Right hindlimb (tissue), 1 donor: ENCODE measurements around the gene WAPL.
"Not testable (repeated sequence)": the region's sequence is repeated elsewhere in the genome, so short reads cannot be mapped to it uniquely, and the experiment has no call there.

Experiments used
- DNase-seq: peaks from one replicate; pipeline ENCODE4 v3.0.0-alpha.2; 2018

WAPL gene

GRCh38 chr10:86411281-86411841 is 110.2 kb downstream of the WAPL start:
- peak; percentile 24 for DNase-seq

- DNase-seq: no peak
These were observed 111.0 kb downstream of the WAPL start for GRCh38 chr10:86410542-86411124.

DNA sequence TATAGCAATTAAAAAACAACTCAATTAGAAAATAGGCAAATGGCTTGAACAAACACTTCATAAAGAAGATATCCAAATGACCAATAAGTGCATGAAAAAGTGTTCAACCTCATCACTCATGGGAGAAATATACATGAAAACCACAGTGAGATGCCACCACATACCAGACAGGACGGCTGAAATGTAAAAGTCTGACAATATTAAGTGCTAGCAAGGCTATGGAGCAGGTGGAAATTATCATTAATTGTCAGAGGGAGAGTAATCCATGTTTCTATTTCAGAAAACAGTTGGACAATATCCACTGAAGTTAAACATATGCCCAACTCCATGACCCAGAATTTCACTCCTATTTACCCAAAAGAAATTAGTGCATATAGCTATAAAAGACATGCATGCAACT is 112.4 kb downstream of the WAPL start:
- DNase-seq: no peak

DNA sequence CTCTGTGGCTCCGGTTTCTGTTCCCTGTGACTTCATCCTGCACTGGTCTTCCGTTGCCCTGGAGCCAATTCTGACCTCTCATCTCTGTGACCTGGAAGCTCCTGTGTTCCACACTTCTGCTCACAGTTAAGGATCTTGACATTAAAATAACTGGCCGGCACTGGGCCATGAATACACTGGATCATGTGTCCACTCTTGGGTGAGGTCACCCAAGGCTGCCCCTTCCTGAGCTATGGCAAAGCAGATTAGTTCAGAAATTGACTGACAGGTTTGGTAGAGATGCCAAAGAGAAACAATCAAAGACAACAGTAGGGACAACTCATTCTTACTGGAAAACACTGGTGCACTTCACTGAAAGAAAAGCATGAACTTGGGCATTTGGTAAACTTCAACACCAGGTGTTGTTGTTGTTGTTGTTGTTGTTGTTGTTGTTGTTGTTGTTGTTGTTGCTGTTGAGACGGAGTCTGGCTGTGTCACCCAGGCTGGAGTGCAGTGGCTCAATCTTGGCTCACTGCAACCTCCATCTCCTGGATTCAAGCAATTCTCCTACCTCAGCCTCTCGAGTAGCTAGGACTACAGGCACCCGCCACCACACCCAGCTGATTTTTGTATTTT is 118.3 kb downstream of the WAPL start:
- no peak for DNase-seq

DNA sequence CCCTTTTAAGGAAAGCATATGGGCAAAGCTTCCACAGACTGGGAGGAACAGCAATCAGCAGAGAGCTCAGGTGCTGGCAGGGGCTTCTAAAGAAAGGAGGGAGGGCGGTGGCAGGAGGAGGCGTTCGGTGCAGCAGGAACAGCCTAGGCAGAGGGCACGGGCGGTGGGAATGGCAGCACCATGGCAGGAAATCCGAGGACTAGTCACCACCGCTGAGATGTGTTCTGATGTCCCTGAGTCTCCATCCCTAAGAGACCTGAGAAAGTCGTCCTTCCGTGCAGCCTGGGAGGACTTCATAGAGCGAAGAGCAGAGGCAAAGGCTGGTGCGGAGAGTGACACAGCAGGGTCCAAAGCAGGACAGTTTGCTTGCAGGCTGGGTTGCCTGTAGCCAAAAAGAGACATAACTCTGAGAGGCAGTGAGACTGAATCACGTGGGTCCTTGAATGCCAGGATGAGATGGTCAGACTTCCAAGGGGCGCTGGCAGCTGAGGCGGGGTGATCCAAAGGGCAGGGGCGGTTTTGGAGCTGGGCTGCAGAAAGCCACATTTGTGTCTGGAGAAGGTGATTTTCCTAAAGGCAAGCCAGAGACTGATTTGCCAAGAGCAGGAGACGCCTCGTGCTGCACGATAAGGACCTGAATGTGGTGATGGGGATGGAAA is 119.2 kb downstream of the WAPL start:
- peak; percentile 54 for DNase-seq

- no peak for DNase-seq
These were observed 119.9 kb downstream of the WAPL start for GRCh38 chr10:86401588-86402282.

- DNase-seq: peak; percentile 54
These were observed 120.6 kb downstream of the WAPL start for GRCh38 chr10:86400705-86401587.

DNA sequence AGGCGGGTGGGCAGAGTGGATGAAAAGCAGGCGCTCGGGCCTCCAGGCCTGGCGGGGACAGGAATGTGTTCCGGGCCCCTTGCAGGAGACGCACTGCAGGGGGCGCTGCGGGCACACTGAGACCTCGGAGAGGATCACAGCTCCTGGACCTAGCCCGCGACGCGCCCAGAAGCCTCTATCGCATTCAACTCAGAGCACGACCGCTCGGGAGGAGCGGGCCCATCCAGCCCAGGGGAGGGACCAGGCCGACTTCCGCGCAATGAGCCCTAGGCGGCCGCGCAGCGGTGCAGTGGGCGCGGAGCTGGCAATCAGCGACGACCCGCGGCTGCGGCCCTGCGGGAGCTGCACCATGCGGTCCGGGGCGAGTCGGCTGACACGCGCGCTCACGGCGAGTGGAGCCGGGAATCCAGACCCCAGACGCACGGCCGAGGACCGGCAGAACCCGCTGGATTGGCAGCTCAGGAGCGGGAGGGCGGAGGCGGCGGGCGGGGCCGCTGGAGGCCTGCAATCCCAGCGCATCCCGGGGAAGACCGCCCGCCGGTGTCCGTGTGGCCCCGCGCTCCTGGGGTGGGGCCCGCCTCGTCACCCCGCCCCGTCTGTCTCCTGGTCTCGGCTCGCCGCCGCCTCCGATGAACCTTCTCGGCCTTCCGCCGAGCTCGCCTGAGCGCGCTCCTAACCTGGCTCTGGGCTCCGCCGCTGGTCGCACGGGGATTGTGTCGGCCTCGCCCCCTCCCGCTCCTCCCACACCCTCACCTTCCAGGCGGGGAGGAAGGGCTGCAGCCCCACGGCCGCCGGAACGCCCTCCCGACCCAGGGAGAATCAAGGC is 121.5 kb downstream of the WAPL start:
- DNase-seq: peak; percentile 92

DNA sequence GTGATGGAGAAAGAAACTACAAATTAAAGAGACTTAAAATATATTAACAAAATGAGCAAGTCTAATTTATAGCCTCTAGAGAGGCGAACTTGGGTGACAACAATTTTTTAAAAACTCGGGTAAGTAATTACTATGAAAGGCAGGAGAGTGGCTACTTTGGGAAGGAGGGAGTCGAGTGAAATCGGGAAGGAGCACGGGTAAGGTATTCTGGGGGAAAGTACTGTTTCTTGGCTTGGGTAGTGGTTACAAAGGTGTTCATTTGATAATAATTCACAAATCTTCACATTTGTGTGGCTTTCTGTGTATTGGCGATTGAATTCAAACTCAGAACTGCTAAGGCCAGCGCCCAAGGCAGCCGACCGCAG is 122.1 kb downstream of the WAPL start:
- no peak for DNase-seq

- no peak for DNase-seq
These were observed 124.5 kb downstream of the WAPL start for GRCh38 chr10:86397120-86397519.

DNA sequence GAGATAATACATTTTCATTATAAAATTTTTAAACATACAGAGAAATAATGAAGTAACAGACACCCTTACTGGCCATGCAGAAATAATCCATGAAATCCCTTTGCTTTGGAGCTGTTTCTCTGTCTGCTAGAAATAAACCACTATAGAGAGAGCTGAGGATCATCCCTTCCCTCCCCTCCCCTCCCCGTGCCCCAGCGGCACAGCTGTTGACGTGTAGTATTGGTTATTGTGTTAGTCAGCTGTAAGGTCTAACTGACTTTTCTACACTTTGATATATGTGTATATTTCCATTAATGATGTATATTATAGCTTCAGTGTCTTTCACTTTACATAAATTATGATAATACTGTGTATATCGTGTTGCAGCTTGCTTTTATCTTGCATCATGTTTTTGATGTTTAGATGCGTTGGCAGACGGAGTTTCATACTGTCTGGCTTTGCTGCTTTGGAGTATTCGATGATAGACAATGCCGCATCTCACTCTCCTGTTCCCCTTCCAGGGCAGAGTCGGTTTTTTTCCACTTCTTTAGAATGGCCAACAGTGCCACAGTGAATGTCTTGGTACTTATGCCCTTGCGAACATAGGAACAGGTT is 127.6 kb downstream of the WAPL start:
- DNase-seq: no peak

DNA sequence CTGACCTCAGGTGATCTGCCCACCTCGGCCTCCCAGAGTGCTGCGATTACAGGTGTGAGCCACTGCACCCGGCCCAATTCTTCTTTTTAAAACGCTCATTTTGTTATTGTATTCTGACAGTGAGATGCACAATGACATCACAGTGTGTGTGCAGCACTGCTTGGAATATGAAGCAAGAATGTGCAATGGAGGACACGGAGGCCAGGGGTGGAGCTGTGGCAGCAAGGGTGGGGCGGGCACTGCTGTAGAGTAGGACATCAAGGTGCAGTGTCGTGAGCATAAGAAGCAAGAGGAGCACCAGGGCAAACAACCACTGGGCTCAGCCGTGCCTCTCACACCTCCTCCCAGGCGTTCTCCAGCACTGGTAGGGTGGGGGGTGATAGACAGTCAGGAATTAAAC is 128.2 kb downstream of the WAPL start:
- DNase-seq: no peak

- no peak for DNase-seq
These were observed 128.9 kb downstream of the WAPL start for GRCh38 chr10:86392723-86393094.

- DNase-seq: no peak
These were observed 129.4 kb downstream of the WAPL start for GRCh38 chr10:86391986-86392722.

- no peak for DNase-seq
These were observed 130.3 kb downstream of the WAPL start for GRCh38 chr10:86391236-86391840.

DNA sequence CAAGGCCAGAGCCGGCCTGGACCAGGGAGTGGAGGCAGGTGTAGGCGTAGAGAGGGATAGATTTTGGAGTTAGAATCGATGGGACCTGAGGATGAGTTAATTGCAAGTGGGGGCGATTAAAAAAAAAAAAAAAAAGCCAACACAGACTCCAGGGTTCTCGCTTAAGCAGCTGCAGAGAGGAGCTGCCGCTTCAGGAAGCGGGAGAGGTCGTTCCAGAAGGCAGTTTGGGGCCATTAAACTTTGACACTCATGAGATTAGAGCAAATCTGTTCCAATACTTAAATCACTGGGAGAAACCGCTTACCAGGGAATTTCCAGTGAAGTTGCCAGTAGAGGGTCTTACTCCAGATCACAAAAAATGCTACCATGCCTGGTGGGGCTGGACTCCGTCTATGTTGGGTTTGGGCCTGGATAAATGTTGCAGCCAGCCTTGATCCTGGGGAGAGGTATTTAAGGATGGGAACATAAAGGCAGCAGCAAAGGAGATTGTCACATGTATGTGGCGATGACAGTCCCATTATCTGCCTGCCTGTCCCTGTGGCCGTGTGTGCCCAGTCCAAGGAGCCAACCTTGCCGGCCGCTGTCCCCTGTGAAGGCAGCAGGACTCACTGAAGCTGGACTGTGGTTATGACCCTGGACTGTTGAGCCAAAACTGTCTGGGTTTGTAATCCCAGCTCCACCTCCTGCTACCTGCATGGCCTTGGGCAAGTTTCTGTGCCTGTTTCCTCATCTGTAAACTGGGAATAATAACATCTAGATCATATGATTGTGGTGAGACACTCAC is 131.1 kb downstream of the WAPL start:
- no peak for DNase-seq

- DNase-seq: no peak
These were observed 132.0 kb downstream of the WAPL start for GRCh38 chr10:86389441-86390193.

DNA sequence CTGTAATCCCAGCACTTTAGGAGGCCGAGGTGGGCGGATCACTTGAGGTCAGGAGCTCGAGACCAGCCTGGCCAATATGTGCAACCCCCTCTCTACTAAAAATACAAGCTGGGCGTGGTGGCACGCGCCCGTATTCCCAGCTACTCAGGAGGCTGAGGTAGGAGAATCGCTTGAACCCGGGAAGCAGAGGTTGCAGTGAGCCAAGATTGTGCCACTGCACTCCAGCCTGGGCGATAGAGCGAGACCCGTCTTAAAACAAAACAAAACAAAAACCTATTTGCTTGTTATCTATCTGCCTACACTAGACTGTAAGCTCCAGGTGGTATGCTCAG is 132.5 kb downstream of the WAPL start:
- not testable (repeated sequence) for DNase-seq
